ENCODE results near the gene FGFR2. TPM values are rescaled to one million over a fixed set of nuclear protein-coding genes. Genes with fewer than 3 reads are reported as not detected.

Gene FGFR2
- total and polyA plus RNA-seq, 2 of the 4 experiments (the other 2 are of a cell fraction), result not detected

DNA sequence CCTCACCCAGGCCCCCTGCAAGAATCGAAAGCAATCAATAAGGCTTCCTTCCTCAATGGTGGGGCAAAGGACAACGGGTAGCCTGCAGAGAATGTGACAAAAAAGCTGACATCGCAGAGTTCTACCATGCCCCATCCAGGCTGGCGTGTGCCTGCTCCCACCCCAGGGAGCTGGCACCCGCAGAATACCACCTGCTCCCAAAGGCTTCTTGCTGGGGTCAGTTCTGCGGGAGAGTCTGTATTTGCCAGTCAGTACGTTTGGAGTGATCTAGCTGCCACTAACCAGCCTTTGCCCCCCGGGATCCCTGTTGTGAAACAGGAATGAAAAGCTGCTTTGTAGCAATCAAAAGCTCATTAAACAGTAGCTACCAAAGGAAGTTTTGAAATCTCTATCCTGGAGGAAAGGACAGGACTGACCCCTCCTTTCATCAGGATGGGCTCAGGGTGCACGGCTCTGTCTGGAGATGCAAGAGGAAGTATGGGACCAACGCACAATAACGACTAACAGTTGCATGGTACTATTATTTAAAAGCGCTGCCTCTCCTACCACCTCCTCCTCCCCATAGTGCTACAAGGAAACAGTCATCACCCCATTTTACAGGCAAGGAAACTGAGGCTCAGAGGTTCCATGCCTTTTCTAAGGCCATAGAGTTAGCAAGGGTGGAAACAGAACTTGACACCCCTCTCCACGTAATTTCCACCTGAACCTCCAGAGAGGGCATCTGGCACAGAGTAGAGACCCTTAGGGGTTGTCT, 67.0 kb downstream of the FGFR2 start:
- intact Hi-C loops (cut with micrococcal nuclease), result no loop called here
- no peak overlapping the region for H2BK20ac ChIP-seq (ENCODE audit: low read depth, low read length)

More for the DNA sequence above, 67.0 kb downstream of the FGFR2 start:
- no peak overlapping the region for H4K91ac ChIP-seq (ENCODE audit: insufficient read depth, low read depth, low read length)
- H3K23ac ChIP-seq (ENCODE audit: low read depth, low read length), result no peak overlapping the region
- no peak overlapping the region for H3K4me3 ChIP-seq (ENCODE audit: insufficient read depth, low read depth, low read length)
- no peak overlapping the region for H3K56ac ChIP-seq (ENCODE audit: extremely low read depth, insufficient read depth, low read length)
- peaks cover 46% of the 10 kb centered on the region for H3K9me3 ChIP-seq (ENCODE audit: control insufficient read depth, insufficient read depth, low read length)
- in situ Hi-C loops (cut with MboI; ENCODE audit: low sequenced_read_pairs) (no loop called here), dilution Hi-C loops (cut with HindIII; ENCODE audit: low sequenced_read_pairs, unreplicated experiment) (no loop called here)
- no peaks in the 10 kb centered on the region for H3K79me1 ChIP-seq (ENCODE audit: low read depth in 1 of 2, low read length in 2 of 2)
- H3K27me3 ChIP-seq (ENCODE audit: control insufficient read depth, insufficient read depth, low read length), result no peaks in the 10 kb centered on the region
- CTCF ChIA-PET, result no interaction called here
- no peak overlapping the region for H3K4ac ChIP-seq (ENCODE audit: low read depth, low read length)
- no peak overlapping the region for H3K27ac ChIP-seq (ENCODE audit: insufficient read depth, low read length)
- H2AFZ ChIP-seq (replicated peaks; ENCODE audit: low read length, poor library complexity), result no peak overlapping the region
- no peak for TF ChIP-seq BHLHE40 (IDR thresholded peaks at IDR 0.05; ENCODE audit: low read depth, low read length)
- TF ChIP-seq, protein P1, sequence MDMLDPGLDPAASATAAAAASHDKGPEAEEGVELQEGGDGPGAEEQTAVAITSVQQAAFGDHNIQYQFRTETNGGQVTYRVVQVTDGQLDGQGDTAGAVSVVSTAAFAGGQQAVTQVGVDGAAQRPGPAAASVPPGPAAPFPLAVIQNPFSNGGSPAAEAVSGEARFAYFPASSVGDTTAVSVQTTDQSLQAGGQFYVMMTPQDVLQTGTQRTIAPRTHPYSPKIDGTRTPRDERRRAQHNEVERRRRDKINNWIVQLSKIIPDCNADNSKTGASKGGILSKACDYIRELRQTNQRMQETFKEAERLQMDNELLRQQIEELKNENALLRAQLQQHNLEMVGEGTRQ (IDR thresholded peaks at IDR 0.05; ENCODE audit: low read depth, low read length), result no peak
- no peak for TF ChIP-seq MXI1 (IDR thresholded peaks at IDR 0.05; ENCODE audit: borderline replicate concordance, low read depth, low read length)
- TF ChIP-seq CHD1 (IDR thresholded peaks at IDR 0.05; ENCODE audit: low read depth, low read length), result no peak
- TF ChIP-seq MAFK (IDR thresholded peaks at IDR 0.05; ENCODE audit: low read depth, low read length), result no peak
- TF ChIP-seq MAZ (IDR thresholded peaks at IDR 0.05; ENCODE audit: borderline replicate concordance, low read depth, low read length), result no peak
- no peak for TF ChIP-seq RAD21 (IDR thresholded peaks at IDR 0.05; ENCODE audit: low read length)
- TF ChIP-seq, protein P2, sequence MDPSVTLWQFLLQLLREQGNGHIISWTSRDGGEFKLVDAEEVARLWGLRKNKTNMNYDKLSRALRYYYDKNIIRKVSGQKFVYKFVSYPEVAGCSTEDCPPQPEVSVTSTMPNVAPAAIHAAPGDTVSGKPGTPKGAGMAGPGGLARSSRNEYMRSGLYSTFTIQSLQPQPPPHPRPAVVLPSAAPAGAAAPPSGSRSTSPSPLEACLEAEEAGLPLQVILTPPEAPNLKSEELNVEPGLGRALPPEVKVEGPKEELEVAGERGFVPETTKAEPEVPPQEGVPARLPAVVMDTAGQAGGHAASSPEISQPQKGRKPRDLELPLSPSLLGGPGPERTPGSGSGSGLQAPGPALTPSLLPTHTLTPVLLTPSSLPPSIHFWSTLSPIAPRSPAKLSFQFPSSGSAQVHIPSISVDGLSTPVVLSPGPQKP (IDR thresholded peaks at IDR 0.05; ENCODE audit: borderline replicate concordance, low read depth, low read length), result no peak
- TF ChIP-seq RCOR1 (IDR thresholded peaks at IDR 0.05; ENCODE audit: insufficient replicate concordance, low read length), result no peak
- TF ChIP-seq, protein P3, sequence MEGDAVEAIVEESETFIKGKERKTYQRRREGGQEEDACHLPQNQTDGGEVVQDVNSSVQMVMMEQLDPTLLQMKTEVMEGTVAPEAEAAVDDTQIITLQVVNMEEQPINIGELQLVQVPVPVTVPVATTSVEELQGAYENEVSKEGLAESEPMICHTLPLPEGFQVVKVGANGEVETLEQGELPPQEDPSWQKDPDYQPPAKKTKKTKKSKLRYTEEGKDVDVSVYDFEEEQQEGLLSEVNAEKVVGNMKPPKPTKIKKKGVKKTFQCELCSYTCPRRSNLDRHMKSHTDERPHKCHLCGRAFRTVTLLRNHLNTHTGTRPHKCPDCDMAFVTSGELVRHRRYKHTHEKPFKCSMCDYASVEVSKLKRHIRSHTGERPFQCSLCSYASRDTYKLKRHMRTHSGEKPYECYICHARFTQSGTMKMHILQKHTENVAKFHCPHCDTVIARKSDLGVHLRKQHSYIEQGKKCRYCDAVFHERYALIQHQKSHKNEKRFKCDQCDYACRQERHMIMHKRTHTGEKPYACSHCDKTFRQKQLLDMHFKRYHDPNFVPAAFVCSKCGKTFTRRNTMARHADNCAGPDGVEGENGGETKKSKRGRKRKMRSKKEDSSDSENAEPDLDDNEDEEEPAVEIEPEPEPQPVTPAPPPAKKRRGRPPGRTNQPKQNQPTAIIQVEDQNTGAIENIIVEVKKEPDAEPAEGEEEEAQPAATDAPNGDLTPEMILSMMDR (conservative IDR thresholded peaks at IDR 0.05; ENCODE audit: low read depth, low read length), result no peak
- TF ChIP-seq RFX5 (IDR thresholded peaks at IDR 0.05; ENCODE audit: low read depth, low read length), result no peak
- no peak for TF ChIP-seq NFE2L2 (IDR thresholded peaks at IDR 0.05; ENCODE audit: low read depth, low read length)
- TF ChIP-seq CEBPB (IDR thresholded peaks at IDR 0.05; ENCODE audit: low read depth, low read length), result no peak
- no peak for TF ChIP-seq POLR2A (IDR thresholded peaks at IDR 0.05; ENCODE audit: low read depth, low read length)
- no peak for TF ChIP-seq FOS (IDR thresholded peaks at IDR 0.05; ENCODE audit: low read depth, low read length)
- no peak for TF ChIP-seq SMC3 (IDR thresholded peaks at IDR 0.05; ENCODE audit: low read depth, low read length)
- H2BK120ac ChIP-seq (ENCODE audit: low read depth, low read length), result no peak overlapping the region
- POLR2A ChIA-PET (ENCODE audit: unreplicated experiment), result no interaction called here
- WGBS, 2 experiments (ENCODE audit: extremely low coverage in 2 of 2, insufficient read length in 1 of 2), result 60% methylated on average over 4 of the region's 13 CpGs; no CpG with 5 or more reads in 1 of the 2 experiments
- no peak overlapping the region for H2BK5ac ChIP-seq (ENCODE audit: low read depth, low read length, poor library complexity, severe bottlenecking)
- no TSS peak for BruUV-seq (replicated peaks)
- ATAC-seq (ENCODE audit: low read depth) (no peak), DNase-seq (no peak)
- H3K9me1 ChIP-seq (ENCODE audit: insufficient read depth, low read length), result no peaks in the 10 kb centered on the region
- H2AK9ac ChIP-seq (replicated peaks; ENCODE audit: low read depth, low read length, poor library complexity), result no peak overlapping the region
- H3K9ac ChIP-seq (ENCODE audit: low read depth, low read length), result no peak overlapping the region
- H2BK15ac ChIP-seq (ENCODE audit: low read depth, low read length), result no peak overlapping the region
- no peaks in the 10 kb centered on the region for H3K36me3 ChIP-seq (ENCODE audit: control insufficient read depth, insufficient read depth, low read length)
- H4K5ac ChIP-seq (ENCODE audit: low read depth, low read length), result no peak overlapping the region
- H2AK5ac ChIP-seq (ENCODE audit: low read depth, low read length), result no peak overlapping the region
- H3K18ac ChIP-seq (ENCODE audit: low read depth, low read length), result no peak overlapping the region
- H3K4me1 ChIP-seq (ENCODE audit: control insufficient read depth, insufficient read depth, low read length), result no peaks in the 10 kb centered on the region
- no peak overlapping the region for H3K14ac ChIP-seq (replicated peaks; ENCODE audit: low read depth, low read length)
- no peaks in the 10 kb centered on the region for H4K20me1 ChIP-seq (ENCODE audit: insufficient read depth, low read length)
- H3K4me2 ChIP-seq (ENCODE audit: low read depth, low read length), result no peak overlapping the region
- H4K8ac ChIP-seq (ENCODE audit: low read depth in 2 of 2, low read length in 2 of 2), result no peak overlapping the region

All from IMR-90 (cell line).